Keratinocyte (primary cell): Measurements from ENCODE around the gene DAB1. TPM values are rescaled to one million over a fixed set of nuclear protein-coding genes. Genes with fewer than 3 reads are reported as not detected.

Source experiments
- DNase-seq: peaks from one replicate; pipeline ENCODE4 v3.0.0-alpha.2; 2011; ENCODE audit warnings: low read depth, missing footprints, low spot score
- FAIRE-seq: peaks from 2 replicates; lab custom pipeline; 2011; peaks lifted over from hg19 to GRCh38; lab: Jason Lieb, UNC
- H2AFZ ChIP-seq: 2 replicates; pipeline ENCODE4 v1.6.0; 2012; ENCODE audit warnings: low read length, control low read depth, inconsistent platforms; ENCODE audit not compliant: control insufficient read depth
- H3K27ac ChIP-seq: 2 replicates; pipeline ENCODE4 v1.5.1; 2011; ENCODE audit warnings: low read length; ENCODE audit not compliant: control insufficient read depth, insufficient read depth
- H3K27me3 ChIP-seq: 3 replicates; pipeline ENCODE4 v1.6.0; 2011; ENCODE audit warnings: low read length; ENCODE audit not compliant: control insufficient read depth, insufficient read depth; ENCODE audit errors: extremely low read depth
- H3K36me3 ChIP-seq, 2 experiments: 2 replicates in 1 of 2; 3 replicates in 1 of 2; pipeline ENCODE4 v1.5.1; 2011; ENCODE audit warnings: low read length in 2 of 2, mild to moderate bottlenecking in 1 of 2; ENCODE audit not compliant: control insufficient read depth in 2 of 2, insufficient read depth in 2 of 2; ENCODE audit errors: extremely low read depth in 1 of 2
- H3K4me1 ChIP-seq: 3 replicates; pipeline ENCODE4 v1.5.1; 2011; ENCODE audit warnings: low read length; ENCODE audit not compliant: control insufficient read depth, insufficient read depth; ENCODE audit errors: extremely low read depth
- H3K4me2 ChIP-seq: 3 replicates; pipeline ENCODE4 v1.6.0; 2011; ENCODE audit warnings: low read depth, low read length; ENCODE audit not compliant: control insufficient read depth, insufficient read depth; ENCODE audit errors: extremely low read depth
- H3K4me3 ChIP-seq, 3 experiments: fragments of 200-600 bp in 1 of 3; sonication (generic) in 1 of 3; 2 replicates in 2 of 3; 3 replicates in 1 of 3; pipeline ENCODE4 v1.5.1; 2011 to 2016; ENCODE audit warnings: low read length in 3 of 3, mild to moderate bottlenecking in 3 of 3, control low read depth in 2 of 3, inconsistent platforms in 1 of 3, low read depth in 1 of 3, mixed read lengths in 1 of 3, mixed run types in 1 of 3, moderate library complexity in 1 of 3; ENCODE audit not compliant: control insufficient read depth in 2 of 3, insufficient read depth in 2 of 3; ENCODE audit errors: extremely low read depth in 1 of 3
- H3K79me2 ChIP-seq: 2 replicates; pipeline ENCODE4 v1.6.0; 2012; ENCODE audit warnings: low read length; ENCODE audit not compliant: control insufficient read depth, insufficient read depth
- H3K9ac ChIP-seq: 3 replicates; pipeline ENCODE4 v1.6.0; 2011; ENCODE audit warnings: low read length; ENCODE audit not compliant: control insufficient read depth, insufficient read depth; ENCODE audit errors: extremely low read depth
- H3K9me1 ChIP-seq: 3 replicates; pipeline ENCODE4 v1.6.0; 2011; ENCODE audit warnings: low read length; ENCODE audit not compliant: control insufficient read depth, insufficient read depth; ENCODE audit errors: extremely low read depth
- H3K9me3 ChIP-seq: 2 replicates; pipeline ENCODE4 v1.5.1; 2012; ENCODE audit warnings: low read depth, low read length; ENCODE audit not compliant: control insufficient read depth
- H4K20me1 ChIP-seq: 3 replicates; pipeline ENCODE4 v1.6.0; 2011; ENCODE audit warnings: low read length; ENCODE audit not compliant: control insufficient read depth, insufficient read depth; ENCODE audit errors: extremely low read depth
- CTCF ChIP-seq, 3 experiments: IDR thresholded peaks in 1 of 3; conservative IDR thresholded peaks in 1 of 3; optimal IDR thresholded peaks in 1 of 3; 2 replicates in 2 of 3; 3 replicates in 1 of 3; pipeline versions ENCODE3 to v1.5.1; 2011; ENCODE audit warnings: low read length in 3 of 3, mild to moderate bottlenecking in 3 of 3, moderate library complexity in 2 of 3, control low read depth in 1 of 3, inconsistent platforms in 1 of 3; ENCODE audit not compliant: insufficient read depth in 2 of 3; ENCODE audit errors: extremely low read depth in 1 of 3
- EZH2 ChIP-seq: IDR thresholded peaks from one replicate; pipeline ENCODE4 v1.6.1; 2012; ENCODE audit warnings: inconsistent platforms, mild to moderate bottlenecking, low read length, moderate library complexity
- dilution Hi-C: fragments of 300-500 bp; cut with MboI; formaldehyde crosslinking; loops from one replicate; pipeline ENCODE4 v1.7.0; 2020; ENCODE audit warnings: low sequenced_read_pairs; ENCODE audit not compliant: extremely low pct_ligation_motif_present
- polyA plus RNA-seq, 5 experiments: library from polyadenylated mRNA; depleted of rRNA in 3 of 5; stranded (reverse) in 3 of 5; stranded (forward) in 1 of 5; unstranded in 1 of 5; fragments of >200 nt; gene quantifications; 1 replicate in 1 of 5; 2 replicates in 3 of 5; 3 replicates in 1 of 5; pipeline versions ENCODE4 v1.2.1 to v1.2.3, GENCODE V29; 2011 to 2012; ENCODE audit warnings: missing spikeins in 2 of 5, low read depth in 1 of 5, low replicate concordance in 1 of 5

Gene DAB1
- polyA plus RNA-seq, 1 donor (not counting 4 experiments of a cell fraction or from before 2014, with no cell fraction given): 0.01 TPM

DNA sequence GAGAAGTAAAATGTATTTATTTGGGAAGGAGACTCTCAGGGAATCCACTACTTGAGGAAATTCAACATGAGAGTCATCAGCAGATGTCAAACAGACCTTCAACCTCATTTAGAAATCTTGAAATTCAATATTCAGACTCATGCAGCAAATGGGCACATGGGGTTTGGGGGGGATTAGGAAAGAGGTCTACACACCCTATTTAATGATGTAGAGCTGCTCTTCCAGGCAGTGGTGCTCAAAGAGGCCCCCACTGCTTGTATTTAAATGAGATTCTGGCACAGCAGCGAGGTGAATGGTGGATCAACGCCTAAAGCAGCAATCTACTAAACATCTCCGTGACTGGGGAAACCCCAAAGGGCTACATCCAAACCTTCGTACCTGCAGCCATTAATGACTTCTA lies 244.9 kb downstream of the DAB1 start:
- H3K4me1 ChIP-seq: no peaks in the 10 kb centered on the region
- no peak for DNase-seq
- no peaks in the 10 kb centered on the region for H3K9me1 ChIP-seq
- no peak overlapping the region for H3K4me3 ChIP-seq
- no peaks in the 10 kb centered on the region for H3K9me3 ChIP-seq
- no peak for TF ChIP-seq CTCF (optimal IDR thresholded peaks at IDR 0.05 in 1 of 3, IDR thresholded peaks at IDR 0.05 in 1 of 3, conservative IDR thresholded peaks at IDR 0.05 in 1 of 3; ENCODE audit: extremely low read depth in 1 of 3, insufficient read depth in 2 of 3, low read length in 3 of 3)
- TF ChIP-seq EZH2: no peak
- no peaks in the 10 kb centered on the region for H3K79me2 ChIP-seq
- no peak overlapping the region for H3K27ac ChIP-seq
- H3K36me3 ChIP-seq: no peaks in the 10 kb centered on the region
- dilution Hi-C loops: no loop called here
- no peaks in the 10 kb centered on the region for H4K20me1 ChIP-seq
- H2AFZ ChIP-seq: no peak overlapping the region
- H3K9ac ChIP-seq: no peak overlapping the region
- H3K27me3 ChIP-seq: no peaks in the 10 kb centered on the region
- FAIRE-seq: no peak
- no peak overlapping the region for H3K4me2 ChIP-seq

- Histone ChIP-seq H3K9me1 (no peaks in the 10 kb centered on the region), H3K4me2 (no peak overlapping the region)
Measured at GRCh38 chr1:57175506-57175905, 248.4 kb downstream of the DAB1 start.

More at GRCh38 chr1:57175506-57175905, 248.4 kb downstream of the DAB1 start:
- no peaks in the 10 kb centered on the region for H3K4me1 ChIP-seq
- H3K4me3 ChIP-seq: no peak overlapping the region
- no peaks in the 10 kb centered on the region for H3K79me2 ChIP-seq
- no peaks in the 10 kb centered on the region for H3K9me3 ChIP-seq
- dilution Hi-C loops: no loop called here
- no peaks in the 10 kb centered on the region for H3K27me3 ChIP-seq
- TF ChIP-seq EZH2: no peak
- no peak for TF ChIP-seq CTCF (optimal IDR thresholded peaks at IDR 0.05 in 1 of 3, IDR thresholded peaks at IDR 0.05 in 1 of 3, conservative IDR thresholded peaks at IDR 0.05 in 1 of 3; ENCODE audit: extremely low read depth in 1 of 3, insufficient read depth in 2 of 3, low read length in 3 of 3)
- DNase-seq (no peak), FAIRE-seq (no peak)
- no peak overlapping the region for H3K9ac ChIP-seq
- H3K36me3 ChIP-seq: no peaks in the 10 kb centered on the region
- no peak overlapping the region for H2AFZ ChIP-seq
- H4K20me1 ChIP-seq: no peaks in the 10 kb centered on the region
- no peak overlapping the region for H3K27ac ChIP-seq
